GM12874 (cell line): ENCODE data around the gene LRRC27.

Experiments used
- CTCF ChIP-seq: IDR thresholded peaks from 2 replicates; pipeline ENCODE4 v1.5.1; 2011; ENCODE audit warnings: low read depth, mild to moderate bottlenecking, control low read depth, low read length, moderate library complexity; ENCODE audit not compliant: insufficient read depth

The LRRC27 gene

DNA sequence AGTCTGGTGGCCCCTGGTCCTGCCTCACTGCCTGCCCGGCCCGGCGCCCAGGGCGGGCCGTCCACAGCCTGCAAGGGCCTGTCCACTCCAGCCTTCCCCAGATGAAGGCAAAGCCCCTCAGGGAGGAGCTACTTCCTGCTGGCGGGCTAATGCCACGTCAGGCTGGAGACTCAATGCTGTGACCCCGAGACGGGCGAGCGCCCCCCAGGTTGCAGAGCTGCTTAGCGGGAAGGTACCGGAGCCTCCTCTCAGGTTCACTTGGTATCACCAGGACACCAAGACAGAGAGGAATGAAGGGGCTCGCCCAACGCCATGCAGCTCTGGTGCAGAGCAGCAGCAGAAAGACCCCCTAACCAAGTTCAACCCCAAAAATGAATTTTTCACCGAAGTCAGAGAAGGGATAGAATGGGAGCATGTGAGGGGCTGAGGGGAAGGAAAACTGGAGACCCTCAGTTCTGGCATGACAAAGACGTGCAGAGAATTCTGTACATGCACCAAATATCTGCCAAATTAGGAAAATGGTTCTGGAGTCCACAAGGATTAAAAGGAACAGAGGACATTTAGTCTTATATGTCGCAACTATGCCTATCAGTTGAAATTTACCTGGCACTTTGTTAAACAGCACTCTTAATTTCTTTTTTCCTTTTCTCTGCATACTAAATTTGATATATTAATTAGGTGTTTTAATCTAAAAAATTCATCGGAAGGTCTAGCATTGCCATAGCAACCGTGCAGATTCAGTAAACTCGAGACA, 27.1 kb upstream of the LRRC27 start:
- no peak for TF ChIP-seq CTCF

GRCh38 chr10:132305654-132306342, 26.2 kb upstream of the LRRC27 start:
- TF ChIP-seq CTCF, result no peak

GRCh38 chr10:132306343-132306685, 25.7 kb upstream of the LRRC27 start:
- TF ChIP-seq CTCF, result no peak

GRCh38 chr10:132306864-132307751, 24.9 kb upstream of the LRRC27 start:
- no peak for TF ChIP-seq CTCF

- TF ChIP-seq CTCF, result no peak
Measured at GRCh38 chr10:132307823-132308586, 24.0 kb upstream of the LRRC27 start, which contains the start of gene STK32C. Gene STK32C, minus strand, starts transcription at chr10:132307950. Its CDS starts 117 bp downstream, at chr10:132307833.

GRCh38 chr10:132308587-132309470, 23.2 kb upstream of the LRRC27 start:
- TF ChIP-seq CTCF, result no peak
